Measurements from ENCODE around the gene RSPH3. TPM values are rescaled to one million over a fixed set of nuclear protein-coding genes. Genes with fewer than 3 reads are reported as not detected.

RSPH3 gene
- total RNA-seq, 1 experiment from 2014 or later: 3.1 TPM

- Histone ChIP-seq H4K20me1 (ENCODE audit: low read length) (no peaks in the 10 kb centered on the region), H3F3A (ENCODE audit: low read length, unreplicated experiment) (no peaks in the 10 kb centered on the region), H2AFZ (ENCODE audit: low read length) (no peak overlapping the region), H3K9ac (ENCODE audit: low read length) (no peak overlapping the region), H3K4me3 (ENCODE audit: low read length) (no peak overlapping the region), H3K79me2 (ENCODE audit: low read length) (no peaks in the 10 kb centered on the region), H3K4me1 (ENCODE audit: insufficient read depth, low read length) (no peaks in the 10 kb centered on the region), H3K36me3 (ENCODE audit: low read depth, low read length) (no peaks in the 10 kb centered on the region), H3K27me3 (ENCODE audit: low read length) (peaks cover 39% of the 10 kb centered on the region), H3K27ac (ENCODE audit: low read length) (no peak overlapping the region), H3K4me2 (ENCODE audit: low read length) (no peak overlapping the region), H3K9me3 (ENCODE audit: low read length) (no peaks in the 10 kb centered on the region), H3K9me2 (replicated peaks; ENCODE audit: low read length) (no peaks in the 10 kb centered on the region)
- BruUV-seq (replicated peaks): no TSS peak
- DNase-seq: no peak
- no peak for ATAC-seq
- POLR2A ChIA-PET (ENCODE audit: unreplicated experiment): no interaction called here
- TF ChIP-seq CTCF (conservative IDR thresholded peaks at IDR 0.05; ENCODE audit: low read depth, low read length) (no peak), EZH2phosphoT487 (IDR thresholded peaks at IDR 0.05; ENCODE audit: borderline replicate concordance, low read length) (no peak), EZH2 (IDR thresholded peaks at IDR 0.05; ENCODE audit: low read length, unreplicated experiment) (no peak)
- CTCF ChIA-PET: no interaction called here
- intact Hi-C loops (cut with micrococcal nuclease): no loop called here
These were observed 45.8 kb upstream of the RSPH3 start for GRCh38 chr6:159045801-159046200.

GRCh38 chr6:159044899-159045727 lies 45.1 kb upstream of the RSPH3 start, which contains the start of gene TAGAP:
TSS of gene TAGAP (minus strand) at chr6:159044991. CDS start at chr6:159044146, 845 bp downstream.
- Histone ChIP-seq H3K79me2 (ENCODE audit: low read length) (no peaks in the 10 kb centered on the region), H3K36me3 (ENCODE audit: low read depth, low read length) (no peaks in the 10 kb centered on the region), H3K9me3 (ENCODE audit: low read length) (no peaks in the 10 kb centered on the region), H3K4me2 (ENCODE audit: low read length) (no peak within 1 kb of the TSS), H3K27me3 (ENCODE audit: low read length) (peaks cover 39% of the 10 kb centered on the region), H2AFZ (ENCODE audit: low read length) (no peak within 1 kb of the TSS), H3K27ac (ENCODE audit: low read length) (no peak within 1 kb of the TSS), H3K4me3 (ENCODE audit: low read length) (no peak within 1 kb of the TSS), H3K9me2 (replicated peaks; ENCODE audit: low read length) (no peaks in the 10 kb centered on the region), H3F3A (ENCODE audit: low read length, unreplicated experiment) (no peaks in the 10 kb centered on the region), H3K9ac (ENCODE audit: low read length) (no peak within 1 kb of the TSS), H4K20me1 (ENCODE audit: low read length) (no peaks in the 10 kb centered on the region), H3K4me1 (ENCODE audit: insufficient read depth, low read length) (no peaks in the 10 kb centered on the region)
- TF ChIP-seq EZH2phosphoT487 (IDR thresholded peaks at IDR 0.05; ENCODE audit: borderline replicate concordance, low read length): no peak
- no peak for TF ChIP-seq CTCF (conservative IDR thresholded peaks at IDR 0.05; ENCODE audit: low read depth, low read length)
- no peak for TF ChIP-seq EZH2 (IDR thresholded peaks at IDR 0.05; ENCODE audit: low read length, unreplicated experiment)
- ChIA-PET POLR2A (ENCODE audit: unreplicated experiment) (no interaction called here), CTCF (no interaction called here)
- BruUV-seq (replicated peaks): no TSS peak
- intact Hi-C loops (cut with micrococcal nuclease): no loop called here
- ATAC-seq (no peak), DNase-seq (no peak)

GRCh38 chr6:159043947-159044346 lies 43.9 kb upstream of the RSPH3 start:
- Histone ChIP-seq H3K27ac (ENCODE audit: low read length) (no peak overlapping the region), H3K36me3 (ENCODE audit: low read depth, low read length) (no peaks in the 10 kb centered on the region), H3K4me2 (ENCODE audit: low read length) (no peak overlapping the region), H3K4me1 (ENCODE audit: insufficient read depth, low read length) (peaks cover 10% of the 10 kb centered on the region), H3K79me2 (ENCODE audit: low read length) (no peaks in the 10 kb centered on the region), H3K4me3 (ENCODE audit: low read length) (no peak overlapping the region), H3K27me3 (ENCODE audit: low read length) (peaks cover 37% of the 10 kb centered on the region), H2AFZ (ENCODE audit: low read length) (no peak overlapping the region), H3K9me3 (ENCODE audit: low read length) (no peaks in the 10 kb centered on the region), H3K9me2 (replicated peaks; ENCODE audit: low read length) (no peaks in the 10 kb centered on the region), H4K20me1 (ENCODE audit: low read length) (no peaks in the 10 kb centered on the region), H3F3A (ENCODE audit: low read length, unreplicated experiment) (no peaks in the 10 kb centered on the region), H3K9ac (ENCODE audit: low read length) (no peak overlapping the region)
- intact Hi-C loops (cut with micrococcal nuclease): no loop called here
- POLR2A ChIA-PET (ENCODE audit: unreplicated experiment): no interaction called here
- no TSS peak for BruUV-seq (replicated peaks)
- CTCF ChIA-PET: no interaction called here
- TF ChIP-seq CTCF (conservative IDR thresholded peaks at IDR 0.05; ENCODE audit: low read depth, low read length) (no peak), EZH2phosphoT487 (IDR thresholded peaks at IDR 0.05; ENCODE audit: borderline replicate concordance, low read length) (no peak), EZH2 (IDR thresholded peaks at IDR 0.05; ENCODE audit: low read length, unreplicated experiment) (no peak)
- DNase-seq: no peak
- no peak for ATAC-seq

All from PC-3 (cell line).